IPS DF 19.7 (cell line): ENCODE results near the gene AIG1.
"Not testable (repeated sequence)": the region's sequence is repeated elsewhere in the genome, so short reads cannot be mapped to it uniquely, and the experiment has no call there.

ENCODE experiments used
- DNase-seq: peaks from one replicate; pipeline ENCODE4 v3.0.0-alpha.2; 2013; ENCODE audit warnings: low read depth, low spot score

The AIG1 gene

GRCh38 chr6:143060806-143061596, at the start of gene AIG1:
Gene AIG1, plus strand, starts transcription at chr6:143060889. Its CDS starts 37 bp downstream, at chr6:143060926.
- no peak for DNase-seq

GRCh38 chr6:143014764-143015163, 45.9 kb upstream of the AIG1 start:
- DNase-seq: no peak

GRCh38 chr6:143015300-143015706, 45.4 kb upstream of the AIG1 start:
- DNase-seq: no peak

- no peak for DNase-seq
These were observed 41.7 kb upstream of the AIG1 start for GRCh38 chr6:143018955-143019354.

GRCh38 chr6:143020862-143021261, 39.8 kb upstream of the AIG1 start:
- not testable (repeated sequence) for DNase-seq

- no peak for DNase-seq
These were observed 39.1 kb upstream of the AIG1 start for GRCh38 chr6:143021543-143021942.

- no peak for DNase-seq
These were observed 38.1 kb upstream of the AIG1 start for GRCh38 chr6:143022587-143022986.

- no peak for DNase-seq
These were observed 37.0 kb upstream of the AIG1 start for GRCh38 chr6:143023695-143024094.

GRCh38 chr6:143024977-143025376, 35.7 kb upstream of the AIG1 start:
- DNase-seq: no peak

GRCh38 chr6:143026696-143027449, 33.8 kb upstream of the AIG1 start:
- DNase-seq: no peak

- DNase-seq: no peak
These were observed 25.9 kb upstream of the AIG1 start for GRCh38 chr6:143034689-143035334.

GRCh38 chr6:143037470-143037869, 23.2 kb upstream of the AIG1 start:
- no peak for DNase-seq

GRCh38 chr6:143038833-143039232, 21.9 kb upstream of the AIG1 start:
- no peak for DNase-seq

- DNase-seq: no peak
These were observed 21.1 kb upstream of the AIG1 start for GRCh38 chr6:143039548-143039947.

- DNase-seq: no peak
These were observed 20.7 kb upstream of the AIG1 start for GRCh38 chr6:143040018-143040417.

GRCh38 chr6:143044345-143044744, 16.3 kb upstream of the AIG1 start:
- not testable (repeated sequence) for DNase-seq

GRCh38 chr6:143049611-143050010, 11.1 kb upstream of the AIG1 start:
- DNase-seq: no peak

- DNase-seq: no peak
These were observed 10.2 kb upstream of the AIG1 start for GRCh38 chr6:143050509-143050908.

- DNase-seq: no peak
These were observed 8.4 kb upstream of the AIG1 start for GRCh38 chr6:143052282-143052681.

- no peak for DNase-seq
These were observed 6.8 kb upstream of the AIG1 start for GRCh38 chr6:143053856-143054255.

GRCh38 chr6:143054329-143054728, 6.4 kb upstream of the AIG1 start:
- no peak for DNase-seq

GRCh38 chr6:143055213-143055612, 5.5 kb upstream of the AIG1 start:
- DNase-seq: no peak
